AG09309 (cell line): ENCODE data around the gene TMEM233.

Experiments used
- DNase-seq: peaks from one replicate; pipeline ENCODE4 v3.0.0-alpha.2; 2010; ENCODE audit warnings: low read depth
- H3K4me3 ChIP-seq: 2 replicates; pipeline ENCODE4 v1.5.1; 2011; ENCODE audit warnings: mild to moderate bottlenecking, low read depth, low read length, moderate library complexity; ENCODE audit not compliant: control insufficient read depth
- CTCF ChIP-seq: IDR thresholded peaks from 2 replicates; pipeline ENCODE4 v1.5.1; 2011; ENCODE audit warnings: mild to moderate bottlenecking, low read depth, low read length, inconsistent platforms; ENCODE audit not compliant: insufficient read depth, control insufficient read depth; ENCODE audit errors: missing control alignments

The TMEM233 gene

GRCh38 chr12:119664642-119665041 lies 71.1 kb downstream of the TMEM233 start:
- no peak for TF ChIP-seq CTCF
- no peak for DNase-seq
- no peak overlapping the region for H3K4me3 ChIP-seq

GRCh38 chr12:119665164-119665929 lies 71.8 kb downstream of the TMEM233 start:
- DNase-seq = no peak
- H3K4me3 ChIP-seq = no peak overlapping the region
- TF ChIP-seq CTCF = no peak

- DNase-seq = no peak
- no peak for TF ChIP-seq CTCF
- H3K4me3 ChIP-seq = no peak overlapping the region
These were observed 72.7 kb downstream of the TMEM233 start for GRCh38 chr12:119666226-119666795.

- TF ChIP-seq CTCF = no peak
- no peak for DNase-seq
- peak overlapping the region; percentile 100 for H3K4me3 ChIP-seq
These were observed 73.5 kb downstream of the TMEM233 start for GRCh38 chr12:119666900-119667576.

- peak; percentile 77 for DNase-seq
- peak; percentile 73 for TF ChIP-seq CTCF
- peak within 1 kb of the TSS; percentile 100 for H3K4me3 ChIP-seq
These were observed 74.2 kb downstream of the TMEM233 start, which contains the start of gene PRKAB1 for GRCh38 chr12:119667577-119668323. PRKAB1 (plus strand) TSS chr12:119668133; CDS start chr12:119668245, 112 bp downstream.

- H3K4me3 ChIP-seq = peak overlapping the region; percentile 100
- DNase-seq = no peak
- TF ChIP-seq CTCF = no peak
These were observed 74.8 kb downstream of the TMEM233 start for GRCh38 chr12:119668324-119668841.
